Adrenal gland (tissue), 12 donors: ENCODE measurements around the gene MALL. TPM values are rescaled to one million over a fixed set of nuclear protein-coding genes. Genes with fewer than 3 reads are reported as not detected.

Source experiments
- DNase-seq, 7 donors: peaks; one replicate each; pipeline ENCODE4 v3.0.0-alpha.2; 2019 to 2020
- H3K27ac ChIP-seq, 5 donors: fragments of 200-600 bp; sonication (generic) in 4 of 5; 1 replicate in 3 of 5; 2 replicates in 2 of 5; pipeline versions ENCODE4 v1.5.1 to v1.8.0; 2016 to 2020; ENCODE audit warnings: mild to moderate bottlenecking in 1 of 5
- H3K27me3 ChIP-seq: fragments of 200-600 bp; 2 replicates; pipeline ENCODE4 v1.8.0; 2021
- H3K36me3 ChIP-seq, 2 donors: fragments of 200-600 bp; replicated peaks in 1 of 2; 1 replicate in 1 of 2; 2 replicates in 1 of 2; pipeline versions ENCODE4 v1.5.1 to v1.8.0; 2018 to 2022
- H3K4me1 ChIP-seq, 2 donors: fragments of 200-600 bp; replicated peaks in 1 of 2; 1 replicate in 1 of 2; 2 replicates in 1 of 2; pipeline versions ENCODE4 v1.5.1 to v1.8.0; 2018 to 2021
- H3K4me3 ChIP-seq, 4 donors: fragments of 200-600 bp; sonication (generic) in 3 of 4; one replicate each; pipeline ENCODE4 v1.5.1; 2016 to 2018
- H3K9me3 ChIP-seq, 3 donors: fragments of 200-600 bp; sonication (generic) in 1 of 3; replicated peaks in 1 of 3; 1 replicate in 2 of 3; 2 replicates in 1 of 3; pipeline versions ENCODE4 v1.5.1 to v1.8.0; 2016 to 2021
- POLR2A ChIP-seq, 2 donors: fragments of 450-650 bp; IDR thresholded peaks; one replicate each; pipeline ENCODE4 v1.6.1; 2017; ENCODE audit warnings: antibody characterized with exemption in 2 of 2, mild to moderate bottlenecking in 2 of 2, moderate library complexity in 1 of 2
- WGBS, 4 donors: extraction: QIAGEN DNeasy Blood & Tissue Kit in 2 of 4; methylation state at CpG; one replicate each; pipeline versions ENCODE4 v1.1.5 to v1.1.7; 2013 to 2017; 5-methylcytosine and 5-hydroxymethylcytosine counted together
- intact Hi-C, 2 donors: fragments of 100-400 bp; cut with DNase I; formaldehyde crosslinking; loops; one replicate each; pipeline versions ENCODE4 v1.14.1 to v1.15.0; 2022 to 2023
- polyA plus RNA-seq, 3 donors: library from polyadenylated mRNA; stranded (reverse); fragments of 200-250 nt in 2 of 3; fragments of 350-450 nt in 1 of 3; fragmentation: Illumina TruSeq in 1 of 3; extraction: RNeasy Lipid Tissue Mini Kit (QIAGEN cat#74804) in 1 of 3; gene quantifications; one replicate each; pipeline ENCODE4 v1.2.3, GENCODE V29; 2013 to 2014
- total RNA-seq, 9 donors: library from RNA; depleted of rRNA in 4 of 9; stranded (reverse); fragments of >200 nt in 4 of 9; fragments of 120-200 nt in 1 of 9; fragmentation: NEBNext Ultra II Directional in 1 of 9; extraction: Animal tissue kit (Norgen Biotek cat#: 25700) in 1 of 9; gene quantifications; one replicate each; pipeline versions ENCODE4 v1.1.0 to v1.2.4, GENCODE V29; 2013 to 2023
- TF ChIP-seq, protein P1 (sequence below), 6 experiments: fragments of 450-650 bp in 4 of 6; fragments of 200-600 bp in 2 of 6; sonication (generic) in 1 of 6; IDR thresholded peaks; 1 replicate in 5 of 6; 2 replicates in 1 of 6; pipeline versions ENCODE4 v1.5.1 to v1.8.0; 2016 to 2021; ENCODE audit warnings: antibody characterized with exemption in 6 of 6, mild to moderate bottlenecking in 2 of 6, moderate library complexity in 1 of 6
- donor health status: healthy with polysubstance abuse.
- donor health status: Bipolar disorder and iron deficiency.
- donor health status: DM: yes; HTN: yes; CAD: no.
- donor health status: DM: no; HTN: no; CAD: no.
- donor health status: DM: no; HTN: no; CAD: no.
- donor health status: DM: yes; HTN: yes; CAD: no.

Gene MALL
- total and polyA plus RNA-seq, 12 donors: 0.94 to 10.1 (median 4.8) TPM

GRCh38 chr2:110124939-110125691, 9.5 kb upstream of the MALL start:
- H3K36me3 ChIP-seq: no peaks in the 10 kb centered on the region
- WGBS, 4 donors: 89 to 94% (median 93%) methylated on average over 6 of the region's 6 CpGs
- intact Hi-C loops: no loop called here
- no peak overlapping the region for H3K27ac ChIP-seq
- no peak overlapping the region for H3K4me3 ChIP-seq
- H3K9me3 ChIP-seq: no peaks in the 10 kb centered on the region
- no peak for DNase-seq
- TF ChIP-seq, protein P1, sequence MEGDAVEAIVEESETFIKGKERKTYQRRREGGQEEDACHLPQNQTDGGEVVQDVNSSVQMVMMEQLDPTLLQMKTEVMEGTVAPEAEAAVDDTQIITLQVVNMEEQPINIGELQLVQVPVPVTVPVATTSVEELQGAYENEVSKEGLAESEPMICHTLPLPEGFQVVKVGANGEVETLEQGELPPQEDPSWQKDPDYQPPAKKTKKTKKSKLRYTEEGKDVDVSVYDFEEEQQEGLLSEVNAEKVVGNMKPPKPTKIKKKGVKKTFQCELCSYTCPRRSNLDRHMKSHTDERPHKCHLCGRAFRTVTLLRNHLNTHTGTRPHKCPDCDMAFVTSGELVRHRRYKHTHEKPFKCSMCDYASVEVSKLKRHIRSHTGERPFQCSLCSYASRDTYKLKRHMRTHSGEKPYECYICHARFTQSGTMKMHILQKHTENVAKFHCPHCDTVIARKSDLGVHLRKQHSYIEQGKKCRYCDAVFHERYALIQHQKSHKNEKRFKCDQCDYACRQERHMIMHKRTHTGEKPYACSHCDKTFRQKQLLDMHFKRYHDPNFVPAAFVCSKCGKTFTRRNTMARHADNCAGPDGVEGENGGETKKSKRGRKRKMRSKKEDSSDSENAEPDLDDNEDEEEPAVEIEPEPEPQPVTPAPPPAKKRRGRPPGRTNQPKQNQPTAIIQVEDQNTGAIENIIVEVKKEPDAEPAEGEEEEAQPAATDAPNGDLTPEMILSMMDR (IDR thresholded peaks at IDR 0.05): no peak
- no peak for TF ChIP-seq POLR2A (IDR thresholded peaks at IDR 0.05)
- no peaks in the 10 kb centered on the region for H3K27me3 ChIP-seq
- H3K4me1 ChIP-seq: no peaks in the 10 kb centered on the region

DNA sequence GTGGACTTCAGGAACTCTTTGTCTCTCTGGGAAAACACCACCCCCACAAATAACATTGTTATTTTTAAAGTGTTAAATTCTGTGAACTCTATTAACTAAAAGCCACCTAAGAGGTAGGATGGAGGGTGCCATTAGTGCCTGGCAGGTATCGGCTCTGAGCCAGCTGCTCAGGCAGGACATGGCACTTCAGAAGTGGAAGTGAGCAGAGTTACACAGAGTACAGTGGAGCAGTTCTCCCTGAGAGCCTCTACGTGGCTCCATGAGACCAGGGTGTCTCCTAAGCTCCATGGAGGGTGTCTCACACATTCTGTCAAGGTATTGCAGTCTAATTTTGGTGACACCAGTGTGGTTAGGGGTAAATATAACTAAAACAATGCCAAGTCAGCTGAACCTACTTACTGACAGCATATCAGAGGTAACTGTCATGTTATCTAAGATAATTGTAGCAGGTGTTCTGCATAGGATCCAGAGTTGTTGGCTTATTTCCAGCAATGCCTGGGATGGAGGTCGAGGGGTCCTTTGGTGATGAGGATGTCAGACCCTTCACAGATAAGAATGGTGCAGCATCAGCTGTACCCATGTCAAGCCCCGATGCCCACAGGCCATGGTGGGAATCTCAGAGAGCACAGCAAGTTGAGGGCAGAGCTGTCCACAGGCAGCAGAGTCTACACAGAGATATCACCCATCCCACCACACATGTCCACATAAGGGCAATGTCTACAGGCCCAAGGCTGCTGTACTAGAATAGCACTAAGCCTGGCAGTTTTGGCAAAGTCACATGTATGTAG, 8.6 kb upstream of the MALL start:
- H3K27ac ChIP-seq: no peak overlapping the region
- DNase-seq: no peak
- TF ChIP-seq, protein P1 (IDR thresholded peaks at IDR 0.05): no peak
- no peak for TF ChIP-seq POLR2A (IDR thresholded peaks at IDR 0.05)
- no peaks in the 10 kb centered on the region for H3K36me3 ChIP-seq
- WGBS, 4 donors: 90 to 97% (median 91%) methylated on average over 4 of the region's 4 CpGs
- no peaks in the 10 kb centered on the region for H3K9me3 ChIP-seq
- H3K27me3 ChIP-seq: peaks cover 1% of the 10 kb centered on the region
- no peak overlapping the region for H3K4me3 ChIP-seq
- intact Hi-C loops: no loop called here
- no peaks in the 10 kb centered on the region for H3K4me1 ChIP-seq

- Histone ChIP-seq H3K9me3 (no peaks in the 10 kb centered on the region), H3K4me3 (no peak overlapping the region), H3K4me1 (no peaks in the 10 kb centered on the region), H3K36me3 (no peaks in the 10 kb centered on the region), H3K27ac (no peak overlapping the region), H3K27me3 (peaks cover 9% of the 10 kb centered on the region)
- TF ChIP-seq, protein P1 (IDR thresholded peaks at IDR 0.05): no peak
- no peak for TF ChIP-seq POLR2A (IDR thresholded peaks at IDR 0.05)
- intact Hi-C loops: no loop called here
- 90 to 95% (median 92%) methylated on average over 3 of the region's 3 CpGs for WGBS, 4 donors
- DNase-seq: no peak
Observed at GRCh38 chr2:110121592-110121991, 6.0 kb upstream of the MALL start.

- TF ChIP-seq POLR2A (IDR thresholded peaks at IDR 0.05): no peak
- TF ChIP-seq, protein P1 (IDR thresholded peaks at IDR 0.05): no peak
- Histone ChIP-seq H3K9me3 (no peaks in the 10 kb centered on the region), H3K4me1 (no peaks in the 10 kb centered on the region), H3K4me3 (no peak overlapping the region), H3K27me3 (peaks cover 15% of the 10 kb centered on the region), H3K27ac (no peak overlapping the region), H3K36me3 (no peaks in the 10 kb centered on the region)
- 68 to 75% (median 71%) methylated on average over 2 of the region's 2 CpGs for WGBS, 4 donors
- no peak for DNase-seq
- intact Hi-C loops: no loop called here
Observed at GRCh38 chr2:110121052-110121334, 5.4 kb upstream of the MALL start.
